Astrocyte (in vitro differentiated cells and primary cell): ENCODE results near the gene STBD1. TPM values are rescaled to one million over a fixed set of nuclear protein-coding genes. Genes with fewer than 3 reads are reported as not detected.

Experiments
- DNase-seq: peaks from one replicate; pipeline ENCODE4 v3.0.0-alpha.2; 2010; ENCODE audit warnings: low read depth
- FAIRE-seq: peaks from 2 replicates; lab custom pipeline; 2011; peaks lifted over from hg19 to GRCh38; lab: Jason Lieb, UNC
- H2AFZ ChIP-seq: 2 replicates; pipeline ENCODE4 v1.6.0; 2012; ENCODE audit warnings: low read depth, low read length, inconsistent platforms
- H3K27ac ChIP-seq: 2 replicates; pipeline ENCODE4 v1.5.1; 2011; ENCODE audit warnings: low read depth, low read length, inconsistent platforms
- H3K27me3 ChIP-seq: 2 replicates; pipeline ENCODE4 v1.6.0; 2011; ENCODE audit warnings: low read length, inconsistent platforms; ENCODE audit not compliant: insufficient read depth
- H3K36me3 ChIP-seq: 2 replicates; pipeline ENCODE4 v1.5.1; 2011; ENCODE audit warnings: low read length, inconsistent platforms; ENCODE audit not compliant: insufficient read depth
- H3K4me1 ChIP-seq: 2 replicates; pipeline ENCODE4 v1.5.1; 2011; ENCODE audit warnings: low read length, inconsistent platforms; ENCODE audit not compliant: insufficient read depth
- H3K4me2 ChIP-seq: 2 replicates; pipeline ENCODE4 v1.6.0; 2012; ENCODE audit warnings: low read length, inconsistent platforms
- H3K4me3 ChIP-seq: 2 replicates; pipeline ENCODE4 v1.5.1; 2011; ENCODE audit warnings: low read depth, mild to moderate bottlenecking, low read length, inconsistent platforms; ENCODE audit not compliant: insufficient read depth
- H3K79me2 ChIP-seq: 2 replicates; pipeline ENCODE4 v1.6.0; 2012; ENCODE audit warnings: mild to moderate bottlenecking, low read length, inconsistent platforms; ENCODE audit not compliant: insufficient read depth
- H3K9ac ChIP-seq: 2 replicates; pipeline ENCODE4 v1.6.0; 2012; ENCODE audit warnings: mild to moderate bottlenecking, low read length, inconsistent platforms
- H3K9me3 ChIP-seq: 2 replicates; pipeline ENCODE4 v1.5.1; 2012; ENCODE audit warnings: low read depth, mild to moderate bottlenecking, low read length, inconsistent platforms; ENCODE audit not compliant: insufficient read depth
- H4K20me1 ChIP-seq: 2 replicates; pipeline ENCODE4 v1.6.0; 2012; ENCODE audit warnings: low read length, inconsistent platforms; ENCODE audit not compliant: insufficient read depth
- H3K27ac Mint-ChIP-seq: one replicate; pipeline ENCODE4 v1.8.0; 2021; ENCODE audit warnings: mild to moderate bottlenecking, mixed read lengths; ENCODE audit not compliant: unreplicated experiment
- H3K27me3 Mint-ChIP-seq: one replicate; pipeline ENCODE4 v1.8.0; 2021; ENCODE audit warnings: low read depth, mixed read lengths; ENCODE audit not compliant: unreplicated experiment
- H3K36me3 Mint-ChIP-seq: one replicate; pipeline ENCODE4 v1.8.0; 2021; ENCODE audit warnings: low read depth, mixed read lengths; ENCODE audit not compliant: unreplicated experiment
- H3K4me1 Mint-ChIP-seq: one replicate; pipeline ENCODE4 v1.8.0; 2021; ENCODE audit warnings: low read depth, mixed read lengths; ENCODE audit not compliant: unreplicated experiment
- H3K4me3 Mint-ChIP-seq: one replicate; pipeline ENCODE4 v1.8.0; 2021; ENCODE audit warnings: mild to moderate bottlenecking, moderate library complexity, mixed read lengths; ENCODE audit not compliant: unreplicated experiment
- H3K9me3 Mint-ChIP-seq: one replicate; pipeline ENCODE4 v1.8.0; 2021; ENCODE audit warnings: mild to moderate bottlenecking, mixed read lengths; ENCODE audit not compliant: unreplicated experiment
- CTCF ChIP-seq: IDR thresholded peaks from 2 replicates; pipeline ENCODE4 v1.5.1; 2011; ENCODE audit warnings: low read depth, mild to moderate bottlenecking, inconsistent platforms, low read length, moderate library complexity; ENCODE audit not compliant: insufficient read depth
- EZH2 ChIP-seq: IDR thresholded peaks from 2 replicates; pipeline ENCODE4 v1.6.1; 2012; ENCODE audit warnings: mild to moderate bottlenecking, low read length, inconsistent platforms; ENCODE audit not compliant: insufficient read depth
- total RNA-seq: library from RNA; stranded (reverse); gene quantifications from 2 replicates; pipeline ENCODE4 v1.2.1, GENCODE V29; 2021

STBD1 gene
- total RNA-seq, 1 donor from 2014 or later = 7.2 TPM

GRCh38 chr4:76271248-76271647 is 35.3 kb upstream of the STBD1 start:
- Histone ChIP-seq H2AFZ (no peak overlapping the region), H3K9ac (no peak overlapping the region), H3K27me3 (peaks cover 13% of the 10 kb centered on the region), H3K36me3 (no peaks in the 10 kb centered on the region), H3K4me3 (no peak overlapping the region), H4K20me1 (no peaks in the 10 kb centered on the region), H3K4me2 (no peak overlapping the region), H3K79me2 (no peaks in the 10 kb centered on the region), H3K4me1 (no peaks in the 10 kb centered on the region), H3K27ac (no peak overlapping the region), H3K9me3 (no peaks in the 10 kb centered on the region)
- H3K36me3 Mint-ChIP-seq = no peaks in the 10 kb centered on the region
- peaks cover 3% of the 10 kb centered on the region for H3K27me3 Mint-ChIP-seq
- H3K4me1 Mint-ChIP-seq = peaks cover 5% of the 10 kb centered on the region
- TF ChIP-seq CTCF (no peak), EZH2 (no peak)
- H3K9me3 Mint-ChIP-seq = no peaks in the 10 kb centered on the region
- FAIRE-seq (no peak), DNase-seq (no peak)
- H3K27ac Mint-ChIP-seq = no peak overlapping the region
- no peak overlapping the region for H3K4me3 Mint-ChIP-seq

DNA sequence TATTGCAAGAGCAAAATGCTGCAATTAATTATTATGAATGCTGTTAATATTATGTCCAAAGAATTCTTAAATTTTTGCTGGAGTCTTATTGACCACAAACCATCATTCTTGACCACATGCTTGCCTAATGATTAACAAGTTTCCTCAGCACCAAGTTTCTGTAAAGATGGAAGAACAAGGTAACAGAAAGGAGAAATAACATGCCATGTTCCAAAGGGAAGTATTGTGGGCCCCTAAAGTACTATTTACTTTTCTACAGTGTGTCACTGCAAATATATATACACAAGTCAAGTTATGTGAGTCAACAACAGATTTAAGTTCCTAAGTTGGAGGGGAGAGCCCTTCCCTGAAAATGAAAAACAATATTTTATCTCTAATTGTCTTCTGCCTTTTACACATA is 34.5 kb upstream of the STBD1 start:
- H3K27ac Mint-ChIP-seq = no peak overlapping the region

More for the DNA sequence above, 34.5 kb upstream of the STBD1 start:
- no peaks in the 10 kb centered on the region for H3K79me2 ChIP-seq
- no peak overlapping the region for H3K27ac ChIP-seq
- Mint-ChIP-seq H3K36me3 (peaks cover 2% of the 10 kb centered on the region), H3K4me3 (no peak overlapping the region), H3K4me1 (peaks cover 5% of the 10 kb centered on the region), H3K9me3 (no peaks in the 10 kb centered on the region), H3K27me3 (peaks cover 3% of the 10 kb centered on the region)
- peaks cover 13% of the 10 kb centered on the region for H3K27me3 ChIP-seq
- H3K4me3 ChIP-seq = no peak overlapping the region
- H2AFZ ChIP-seq = no peak overlapping the region
- H3K9me3 ChIP-seq = no peaks in the 10 kb centered on the region
- no peak overlapping the region for H3K9ac ChIP-seq
- TF ChIP-seq EZH2 (no peak), CTCF (no peak)
- DNase-seq (no peak), FAIRE-seq (no peak)
- no peak overlapping the region for H3K4me2 ChIP-seq
- H4K20me1 ChIP-seq = no peaks in the 10 kb centered on the region
- no peaks in the 10 kb centered on the region for H3K4me1 ChIP-seq
- H3K36me3 ChIP-seq = no peaks in the 10 kb centered on the region
